Ammon's horn (tissue), 1 donor: ENCODE results near the gene MORC3.
"Not testable (repeated sequence)": the region's sequence is repeated elsewhere in the genome, so short reads cannot be mapped to it uniquely, and the experiment has no call there.

ENCODE experiments used
- DNase-seq: peaks from one replicate; pipeline ENCODE4 v3.0.0-alpha.2; 2016; ENCODE audit warnings: low spot score

MORC3 gene, protein sequence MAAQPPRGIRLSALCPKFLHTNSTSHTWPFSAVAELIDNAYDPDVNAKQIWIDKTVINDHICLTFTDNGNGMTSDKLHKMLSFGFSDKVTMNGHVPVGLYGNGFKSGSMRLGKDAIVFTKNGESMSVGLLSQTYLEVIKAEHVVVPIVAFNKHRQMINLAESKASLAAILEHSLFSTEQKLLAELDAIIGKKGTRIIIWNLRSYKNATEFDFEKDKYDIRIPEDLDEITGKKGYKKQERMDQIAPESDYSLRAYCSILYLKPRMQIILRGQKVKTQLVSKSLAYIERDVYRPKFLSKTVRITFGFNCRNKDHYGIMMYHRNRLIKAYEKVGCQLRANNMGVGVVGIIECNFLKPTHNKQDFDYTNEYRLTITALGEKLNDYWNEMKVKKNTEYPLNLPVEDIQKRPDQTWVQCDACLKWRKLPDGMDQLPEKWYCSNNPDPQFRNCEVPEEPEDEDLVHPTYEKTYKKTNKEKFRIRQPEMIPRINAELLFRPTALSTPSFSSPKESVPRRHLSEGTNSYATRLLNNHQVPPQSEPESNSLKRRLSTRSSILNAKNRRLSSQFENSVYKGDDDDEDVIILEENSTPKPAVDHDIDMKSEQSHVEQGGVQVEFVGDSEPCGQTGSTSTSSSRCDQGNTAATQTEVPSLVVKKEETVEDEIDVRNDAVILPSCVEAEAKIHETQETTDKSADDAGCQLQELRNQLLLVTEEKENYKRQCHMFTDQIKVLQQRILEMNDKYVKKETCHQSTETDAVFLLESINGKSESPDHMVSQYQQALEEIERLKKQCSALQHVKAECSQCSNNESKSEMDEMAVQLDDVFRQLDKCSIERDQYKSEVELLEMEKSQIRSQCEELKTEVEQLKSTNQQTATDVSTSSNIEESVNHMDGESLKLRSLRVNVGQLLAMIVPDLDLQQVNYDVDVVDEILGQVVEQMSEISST

DNA sequence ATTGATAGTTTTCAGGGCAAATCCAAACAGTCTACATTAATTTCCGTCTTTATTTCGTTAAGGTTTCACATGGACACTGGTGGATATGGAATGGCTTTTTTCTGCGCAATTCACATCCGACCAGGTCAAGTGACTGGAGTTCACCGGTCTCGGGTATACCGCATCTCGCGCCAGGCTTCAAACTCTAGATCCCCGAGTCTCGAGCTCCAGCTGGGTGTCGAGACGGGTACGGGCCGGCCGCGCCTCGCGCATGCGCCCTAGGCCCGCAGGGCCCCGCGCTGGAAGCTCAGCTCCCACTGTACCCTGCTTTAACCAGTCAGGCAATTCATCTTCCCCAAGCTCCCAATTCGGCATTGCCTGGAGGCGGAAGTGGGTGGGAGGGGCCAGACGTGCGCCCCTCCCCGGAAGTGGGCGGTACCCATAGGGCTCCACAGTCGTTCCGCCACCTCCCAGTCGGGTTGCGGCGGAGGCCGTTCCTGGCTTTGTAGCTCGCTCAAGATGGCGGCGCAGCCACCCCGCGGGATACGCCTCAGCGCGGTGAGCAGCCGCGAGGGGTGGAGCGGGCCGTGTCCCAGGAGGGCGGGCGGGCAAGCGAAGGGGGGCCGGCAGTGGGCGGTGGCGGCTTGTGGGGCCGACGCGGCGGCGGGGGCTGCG, at the start of gene MORC3:
Gene MORC3, plus strand, starts transcription at position 431 of the 654 bp plus-strand sequence. Its CDS starts 68 bp downstream, at position 499.
- peak; percentile 99 for DNase-seq

DNA sequence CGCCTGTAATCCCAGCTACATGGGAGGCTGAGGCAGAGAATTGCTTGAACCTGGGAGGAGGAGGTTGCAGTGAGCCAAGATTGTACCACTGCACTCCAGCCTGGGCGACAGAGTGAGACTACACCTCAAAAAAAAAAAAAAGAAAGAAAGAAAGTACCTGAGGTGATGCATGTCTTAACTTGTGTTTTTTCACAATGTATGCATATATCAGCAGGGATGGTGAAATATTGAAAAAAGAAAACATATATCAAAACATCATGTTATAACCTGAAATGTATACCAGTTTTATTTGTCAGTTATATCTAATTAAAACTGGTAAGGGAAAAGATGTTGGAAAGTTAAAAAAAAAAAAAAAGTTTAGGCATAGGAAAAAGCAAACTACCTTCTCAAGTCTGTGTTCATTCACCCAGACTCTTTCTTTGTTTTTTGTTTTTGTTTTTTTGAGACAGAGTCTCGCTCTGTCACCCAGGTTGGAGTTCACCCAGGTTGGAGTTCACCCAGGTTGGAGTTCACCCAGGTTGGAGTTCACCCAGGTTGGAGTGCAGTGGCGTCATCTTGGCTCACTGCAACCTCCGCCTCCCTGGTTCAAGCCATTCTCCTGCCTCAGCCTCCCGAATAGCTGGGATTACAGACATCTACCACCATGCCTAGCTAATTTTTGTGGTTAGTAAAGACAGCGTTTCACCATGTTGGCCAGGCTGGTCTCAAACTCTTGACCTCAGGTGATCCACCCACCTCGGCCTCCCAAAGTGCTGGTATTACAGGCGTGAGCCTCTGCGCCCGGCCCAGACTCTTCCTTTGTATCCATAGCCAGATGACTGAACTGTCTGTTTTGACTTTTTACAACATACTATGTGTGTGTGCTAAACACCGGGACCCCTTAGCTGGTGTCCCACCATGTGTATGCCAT, 49.0 kb upstream of the MORC3 start:
- DNase-seq = not testable (repeated sequence)

DNA sequence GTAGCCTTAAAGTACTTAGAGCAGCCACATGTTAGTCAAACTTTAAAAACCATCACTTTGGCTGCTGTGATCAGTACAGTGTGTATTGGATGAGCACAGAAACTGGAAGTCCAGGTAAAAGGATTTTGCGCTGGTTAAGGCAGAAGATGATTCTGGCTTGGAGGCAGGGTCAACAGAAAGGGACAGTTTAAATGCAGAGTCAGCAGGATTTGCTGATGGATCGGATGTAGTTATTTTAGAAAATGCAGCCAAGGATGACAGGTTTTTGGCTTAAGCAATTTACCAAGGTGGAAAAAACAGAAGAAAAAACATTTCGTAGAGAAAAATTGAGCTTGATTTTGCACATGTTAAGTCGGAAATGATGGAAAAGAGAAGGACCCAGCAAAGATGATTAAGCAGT, 45.9 kb upstream of the MORC3 start:
- no peak for DNase-seq

DNA sequence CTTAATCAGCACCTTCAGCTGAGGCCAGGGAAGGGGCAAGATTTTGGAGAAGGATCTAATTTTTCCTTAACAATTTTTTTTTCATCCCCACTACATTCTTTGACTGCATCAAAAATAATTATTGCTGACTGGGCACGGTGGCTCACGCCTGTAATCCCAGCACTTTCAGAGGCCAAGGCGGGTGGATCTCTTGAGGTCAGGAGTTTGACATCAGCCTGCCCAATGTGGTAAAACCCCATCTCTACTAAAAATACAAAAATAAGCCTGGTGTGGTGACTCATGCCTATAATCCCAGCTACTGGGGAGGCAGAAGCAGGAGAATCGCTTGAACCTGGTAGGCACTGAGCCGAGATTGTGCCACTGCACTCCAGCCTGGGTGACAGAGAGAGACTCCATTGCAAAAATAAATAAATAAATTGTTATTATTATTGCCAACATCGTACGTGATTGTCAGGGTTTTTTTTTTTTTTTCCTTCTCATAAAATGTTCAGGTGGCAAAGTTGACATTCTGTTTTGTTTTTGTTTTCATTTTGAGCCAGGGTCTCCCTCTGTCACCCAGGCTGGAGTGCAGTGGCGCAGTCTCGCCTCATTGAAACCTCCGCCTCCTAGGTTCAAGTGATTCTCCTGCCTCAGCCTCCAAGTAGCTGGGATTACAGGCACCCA, 37.3 kb upstream of the MORC3 start:
- DNase-seq = no peak

DNA sequence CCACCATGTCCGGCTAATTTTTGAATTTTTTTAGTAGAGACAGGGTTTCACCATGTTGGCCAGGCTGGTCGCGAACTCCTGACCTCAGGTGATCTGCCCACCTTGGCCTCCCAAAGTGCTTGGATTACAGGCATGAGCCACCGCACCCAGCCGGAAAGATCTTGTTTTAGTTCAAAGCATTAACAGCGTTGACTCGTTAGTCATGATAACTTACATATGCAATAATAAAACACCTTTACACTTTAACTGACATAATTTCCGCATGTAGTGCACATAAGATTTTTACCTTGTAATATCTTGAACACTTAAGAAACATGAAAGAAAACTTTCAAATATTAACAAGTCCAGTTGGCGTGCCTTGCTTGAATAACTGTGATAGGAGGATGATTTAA, 36.8 kb upstream of the MORC3 start:
- not testable (repeated sequence) for DNase-seq

DNA sequence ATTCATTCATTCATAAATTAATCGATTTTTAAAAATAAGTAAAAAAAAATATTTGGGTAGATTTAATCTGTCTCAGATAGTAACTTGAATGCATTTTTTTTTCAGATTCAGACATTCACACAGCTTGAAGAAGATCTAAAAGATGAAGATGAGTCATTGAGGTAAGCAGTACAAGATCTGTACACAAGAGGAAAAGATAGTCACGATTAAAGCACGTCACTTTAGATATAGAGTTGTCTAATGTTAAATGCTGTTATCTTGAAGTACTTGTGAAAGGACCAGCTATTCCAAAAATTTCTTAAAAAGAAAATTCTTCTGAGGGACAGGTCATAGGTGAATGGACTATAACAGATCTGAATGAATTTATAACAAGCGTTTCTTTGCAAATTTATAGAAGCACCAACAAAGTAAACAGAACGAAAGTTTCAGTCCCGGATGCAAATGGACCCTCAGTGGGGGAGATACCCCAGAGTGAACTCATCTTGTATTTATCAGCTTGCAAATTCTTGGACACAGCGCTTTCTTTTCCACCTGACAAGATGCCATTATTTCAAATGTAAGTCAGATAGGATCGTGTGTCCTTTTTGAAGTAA, 31.2 kb upstream of the MORC3 start:
- no peak for DNase-seq

DNA sequence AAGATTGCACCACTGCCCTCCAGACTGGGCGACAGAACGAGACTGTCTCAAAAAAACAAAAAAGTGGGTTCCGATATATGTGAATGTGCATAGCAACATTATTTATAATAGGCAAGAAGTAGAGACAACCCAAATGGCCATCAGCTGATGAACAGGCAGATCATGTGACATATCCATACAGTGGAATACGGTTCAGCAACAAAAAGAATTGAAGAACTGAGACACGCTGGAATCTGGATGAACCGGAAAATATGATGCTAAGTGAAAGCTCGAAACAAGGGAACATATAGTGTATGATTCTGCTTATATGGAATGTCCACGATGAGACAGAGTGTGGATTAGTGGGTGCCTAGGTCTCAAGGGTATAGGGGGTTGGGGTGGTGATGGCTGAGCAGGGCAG, 28.5 kb upstream of the MORC3 start:
- no peak for DNase-seq

DNA sequence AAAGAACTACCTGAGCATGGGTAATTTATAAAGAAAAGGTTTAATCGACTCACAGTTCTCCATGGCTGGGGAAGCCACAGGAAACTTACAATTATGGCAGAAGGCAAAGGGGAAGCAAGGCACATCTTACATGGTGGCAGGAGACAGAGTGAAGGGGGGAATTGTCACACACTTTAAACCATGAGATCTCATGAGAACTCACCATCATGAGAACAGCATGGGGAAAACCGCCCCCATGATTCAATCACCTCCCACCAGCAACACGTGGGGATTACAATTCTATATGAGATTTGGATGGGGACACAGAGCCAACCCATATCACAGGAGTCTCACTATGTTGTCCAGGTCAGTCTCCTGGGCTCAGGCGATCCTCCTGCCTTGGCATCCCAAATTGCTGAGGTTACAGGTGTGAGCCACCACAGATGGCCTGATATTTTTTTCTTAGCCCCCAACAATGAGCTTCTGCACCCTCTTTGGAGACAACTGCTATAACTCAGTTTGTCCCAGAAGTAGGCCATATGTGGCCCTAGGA, 22.5 kb upstream of the MORC3 start:
- DNase-seq = no peak

DNA sequence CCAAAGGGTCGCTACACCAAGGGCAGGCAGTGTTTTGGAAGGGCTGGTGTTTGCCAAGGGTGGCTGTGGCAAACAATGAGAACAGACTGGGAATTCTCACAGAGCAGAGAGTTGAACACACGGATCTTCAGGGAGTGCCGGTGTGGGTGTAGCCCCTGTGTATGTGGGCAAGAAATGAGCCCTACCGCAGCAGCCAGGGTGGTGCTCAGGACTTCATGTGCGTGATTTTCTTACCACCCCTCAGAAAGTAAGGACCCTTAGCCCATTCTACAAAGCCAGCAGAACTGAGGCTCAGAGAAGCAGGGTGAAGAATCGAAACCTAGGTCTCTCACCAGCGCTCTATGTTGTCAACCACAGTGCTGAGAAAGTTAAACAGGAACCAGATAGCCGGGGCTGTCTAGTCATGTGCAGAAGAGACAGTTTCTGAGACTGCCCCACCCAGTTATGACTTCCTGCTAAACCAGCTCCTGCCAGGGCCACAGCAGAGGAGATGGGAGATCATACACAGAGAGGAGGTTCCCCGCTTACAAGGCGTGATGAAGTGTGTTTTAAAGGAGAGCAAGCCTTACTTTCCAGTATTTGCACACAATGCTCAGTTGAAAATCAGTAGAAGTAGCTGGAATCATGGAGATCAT, 21.9 kb upstream of the MORC3 start:
- peak; percentile 36 for DNase-seq

DNA sequence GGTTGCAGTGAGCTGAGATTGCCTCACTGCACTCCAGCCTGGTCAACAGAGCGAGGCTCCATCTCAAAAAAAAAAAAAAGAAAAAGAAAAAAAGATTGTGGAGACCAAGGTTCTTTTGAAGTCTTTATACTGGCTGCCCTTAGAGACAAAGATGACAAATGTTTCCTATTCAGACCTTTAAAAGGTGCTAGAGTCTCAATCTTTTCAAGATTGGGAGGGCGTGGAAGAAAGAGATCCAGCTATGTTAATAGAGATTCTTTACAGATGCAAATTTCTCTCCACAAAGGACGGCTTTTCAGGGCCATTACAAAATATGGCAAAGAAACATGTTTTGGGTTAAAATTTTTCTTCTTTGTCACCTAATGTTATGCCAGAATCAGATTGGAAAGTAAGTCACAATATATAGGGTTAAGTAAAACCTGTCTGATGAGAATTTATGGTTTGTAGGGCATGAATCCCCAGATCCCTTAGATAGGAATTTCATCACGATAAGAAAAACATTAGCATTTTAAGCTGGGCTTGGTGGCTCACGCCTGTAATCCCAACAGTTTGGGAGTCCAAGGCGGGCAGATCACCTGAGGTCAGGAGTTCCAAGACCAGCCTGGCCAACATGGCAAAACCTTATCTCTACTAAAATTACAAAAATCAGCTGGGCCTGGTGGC, 13.0 kb upstream of the MORC3 start:
- DNase-seq = no peak

DNA sequence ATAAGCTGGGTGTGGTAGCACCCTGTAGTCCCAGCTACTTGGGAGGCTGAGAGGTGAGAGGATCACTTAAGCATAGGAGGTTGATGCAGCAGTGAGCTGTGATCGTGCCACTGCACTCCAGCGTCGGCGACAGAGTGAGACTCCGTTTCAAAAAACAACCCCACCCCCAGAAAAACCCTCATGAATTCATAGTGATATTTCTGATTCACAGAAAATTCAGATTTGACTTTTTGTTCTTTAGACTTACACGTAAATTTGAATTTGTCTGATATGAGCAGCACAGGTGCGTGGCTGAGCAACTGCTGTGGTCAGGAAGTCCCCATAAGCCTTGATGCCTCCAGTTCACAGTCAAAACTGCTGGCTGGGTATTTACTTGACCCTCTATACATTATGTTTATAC, 10.0 kb upstream of the MORC3 start:
- DNase-seq = no peak

DNA sequence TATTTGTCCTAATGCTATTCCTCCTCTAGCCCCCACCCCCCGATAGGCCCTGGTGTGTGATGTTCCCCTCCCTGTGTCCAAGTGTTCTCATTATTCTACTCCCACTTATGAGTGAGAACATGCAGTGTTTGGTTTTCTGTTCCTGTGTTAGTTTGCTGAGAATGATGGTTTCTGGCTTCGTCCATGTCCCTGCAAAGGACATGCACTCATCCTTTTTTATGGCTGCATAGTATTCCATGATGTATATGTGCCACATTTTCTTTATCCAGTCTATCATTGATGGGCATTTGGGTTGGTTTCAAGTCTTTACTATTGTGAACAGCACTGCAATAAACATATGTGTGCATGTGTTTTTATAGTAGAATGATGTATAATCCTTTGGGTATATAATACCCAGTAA, 6.6 kb upstream of the MORC3 start:
- DNase-seq = not testable (repeated sequence)

DNA sequence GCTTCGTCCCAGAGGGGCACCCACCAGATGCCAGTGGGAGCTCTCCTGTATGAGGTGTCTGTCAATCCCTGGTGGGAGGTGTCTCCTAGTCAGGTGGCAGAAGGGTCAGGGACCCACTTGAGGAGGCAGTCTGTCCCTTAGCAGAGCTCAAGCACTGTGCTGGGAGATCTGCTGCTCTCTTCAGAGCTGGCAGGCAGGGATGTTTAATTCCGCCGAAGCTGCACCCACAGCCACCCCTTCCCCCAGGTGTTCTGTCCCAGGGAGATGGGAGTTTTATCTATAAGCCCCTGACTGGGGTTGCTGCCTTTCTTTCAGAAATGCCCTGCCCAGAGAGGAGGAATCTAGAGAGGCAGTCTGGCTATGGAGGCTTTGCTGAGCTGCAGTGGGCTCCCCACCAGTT, 4.0 kb upstream of the MORC3 start:
- DNase-seq = not testable (repeated sequence)

DNA sequence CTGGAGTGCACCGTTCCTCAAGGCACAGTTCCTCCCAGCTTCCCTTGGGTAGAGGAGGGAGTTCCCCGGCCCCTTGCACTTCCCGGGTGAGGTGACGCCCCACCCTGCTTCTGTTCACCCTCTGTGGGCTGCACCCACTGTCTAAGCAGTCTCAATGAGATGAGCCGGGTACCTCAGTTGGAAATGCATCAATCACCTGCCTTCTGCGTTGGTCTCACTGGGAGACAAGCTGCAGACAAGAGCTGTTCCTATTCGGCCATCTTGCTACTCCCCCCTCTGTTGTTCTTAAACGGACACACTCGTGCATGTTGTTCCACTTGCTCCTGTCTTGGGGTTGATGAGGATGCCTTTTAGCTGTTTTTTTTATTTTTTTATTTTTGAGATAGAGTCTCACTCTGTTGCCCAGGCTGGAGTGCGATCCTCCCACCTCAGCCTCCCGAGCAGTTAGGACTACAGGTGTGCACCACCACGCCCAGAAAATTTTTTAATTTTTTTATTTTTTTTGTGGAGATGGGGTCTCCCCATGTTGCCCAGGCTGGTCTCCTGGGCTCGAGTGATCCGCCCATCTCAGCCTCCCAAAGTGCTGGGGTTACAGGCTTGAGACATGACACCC, 3.0 kb upstream of the MORC3 start:
- DNase-seq = no peak

DNA sequence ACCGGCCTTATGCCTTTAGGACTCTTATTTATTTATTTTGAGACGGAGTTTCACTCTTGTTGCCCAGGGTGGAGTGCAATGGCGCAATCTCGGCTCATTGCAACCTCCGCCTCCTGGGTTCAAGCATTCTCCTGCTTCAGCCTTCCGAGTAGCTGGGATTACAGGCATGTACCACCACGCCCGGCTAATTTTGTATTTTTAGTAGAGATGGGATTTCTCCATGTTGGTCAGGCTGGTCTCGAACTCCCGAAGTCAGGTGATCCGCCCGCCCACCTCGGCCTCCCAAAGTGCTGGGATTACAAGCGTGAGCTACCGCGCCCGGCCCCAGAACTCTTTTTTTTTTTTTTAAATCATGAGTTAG, 611 bp upstream of the MORC3 start:
- not testable (repeated sequence) for DNase-seq

DNA sequence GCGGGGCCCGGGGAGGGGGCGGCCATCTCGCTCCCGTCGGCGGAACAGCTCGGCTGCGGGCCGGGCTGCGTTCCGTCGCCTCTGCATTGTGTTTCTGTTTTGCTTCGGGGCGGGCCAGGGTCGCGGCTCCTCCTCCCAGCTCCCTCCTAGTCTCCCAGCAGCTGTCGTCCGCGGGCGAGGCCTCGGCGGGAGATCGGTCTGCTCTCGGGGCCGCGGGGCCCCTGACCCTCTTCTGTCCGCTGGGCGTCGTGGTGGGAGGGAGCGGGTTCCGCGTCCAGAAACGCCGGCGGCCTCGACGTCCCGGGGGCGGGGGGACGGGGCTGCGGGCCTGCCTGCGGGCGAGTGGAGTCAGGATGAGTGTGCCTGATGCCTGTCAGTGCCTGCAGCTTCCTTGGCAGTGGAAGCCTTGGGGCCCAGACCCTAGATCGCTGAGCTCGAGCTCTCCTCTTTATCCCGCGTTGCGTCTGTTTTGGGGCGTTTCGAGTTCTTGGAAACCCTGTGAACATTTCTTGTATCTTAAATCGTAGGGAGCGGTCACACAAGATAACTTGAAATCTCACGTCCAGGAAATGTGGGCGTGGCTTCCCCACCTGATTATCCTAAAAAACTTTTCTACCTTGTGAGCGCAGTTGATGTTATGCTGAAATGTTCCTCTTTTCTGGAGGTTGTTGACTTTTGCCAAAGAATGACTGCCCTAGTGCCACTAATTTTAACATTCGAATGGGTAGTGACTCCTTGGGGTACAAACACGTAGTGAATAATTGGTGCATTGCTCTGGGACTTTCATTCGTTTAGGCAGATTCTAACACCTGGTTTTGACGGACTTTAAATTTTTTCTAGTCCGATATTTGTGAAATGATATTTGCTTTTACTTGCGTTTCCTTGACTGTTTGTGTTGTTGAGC, 676 bp downstream of the MORC3 start:
- peak; percentile 71 for DNase-seq

DNA sequence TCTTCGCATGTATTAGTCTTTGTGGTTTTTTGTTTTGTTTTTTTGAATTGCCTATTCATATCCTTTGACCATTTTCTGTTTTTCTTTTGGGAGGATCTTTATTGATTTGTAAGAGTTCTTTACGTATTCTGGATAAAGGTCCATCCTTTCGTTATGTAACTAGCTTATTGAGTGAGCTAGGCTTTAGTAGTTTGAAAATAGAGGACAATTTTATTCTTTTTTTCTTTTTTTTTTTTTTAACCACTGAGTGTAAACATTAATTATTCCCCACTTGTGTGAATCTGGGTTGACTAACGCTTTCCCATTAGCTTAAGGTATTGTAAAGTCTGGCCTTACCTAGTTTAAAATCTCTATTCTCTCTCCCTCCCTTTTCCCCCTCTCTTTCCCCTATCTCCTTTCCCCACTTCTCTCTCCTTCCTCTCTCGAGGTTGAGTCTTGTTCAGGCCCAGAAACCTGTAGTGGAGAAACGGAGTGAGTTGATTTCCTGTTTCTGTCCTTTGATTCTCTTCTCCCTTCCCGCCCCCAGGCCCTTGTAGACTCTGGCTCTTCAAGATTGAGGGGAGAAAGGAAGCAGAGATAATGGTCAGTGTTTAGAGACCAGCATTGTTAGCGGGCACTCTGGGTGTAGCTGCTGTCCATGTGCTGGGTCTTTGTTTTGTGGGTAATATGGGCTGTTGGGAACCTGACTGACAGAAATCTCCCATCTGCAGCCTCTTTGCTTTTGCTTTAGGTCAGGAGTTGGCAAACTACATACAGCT, 1.5 kb downstream of the MORC3 start:
- DNase-seq = peak; percentile 34
